HG03066 (cell line): ENCODE data around the gene DSG2.

ENCODE experiments used
- ATAC-seq: cut with Tn5 transposase; IDR thresholded peaks from one replicate; pipeline ENCODE4 v1.9.1; 2021; ENCODE audit warnings: low read depth; ENCODE audit not compliant: unreplicated experiment

DSG2 gene

GRCh38 chr18:31583185-31583854 lies 85.3 kb downstream of the DSG2 start:
- no peak for ATAC-seq

- no peak for ATAC-seq
Measured at GRCh38 chr18:31585991-31586390, 88.0 kb downstream of the DSG2 start.

GRCh38 chr18:31586616-31587015 lies 88.6 kb downstream of the DSG2 start:
- ATAC-seq = no peak

- ATAC-seq = no peak
Measured at GRCh38 chr18:31587529-31587928, 89.6 kb downstream of the DSG2 start.

GRCh38 chr18:31590570-31590969 lies 92.6 kb downstream of the DSG2 start:
- no peak for ATAC-seq

GRCh38 chr18:31591113-31591512 lies 93.1 kb downstream of the DSG2 start:
- no peak for ATAC-seq

- ATAC-seq = no peak
Measured at GRCh38 chr18:31591628-31592027, 93.7 kb downstream of the DSG2 start, which contains the start of gene TTR. TTR (plus strand) TSS chr18:31591877; CDS start chr18:31591903, 26 bp downstream.

- ATAC-seq = no peak
Measured at GRCh38 chr18:31592506-31593157, 94.7 kb downstream of the DSG2 start.

GRCh38 chr18:31595121-31595771 lies 97.3 kb downstream of the DSG2 start:
- ATAC-seq = no peak

GRCh38 chr18:31596081-31596872 lies 98.3 kb downstream of the DSG2 start:
- no peak for ATAC-seq

- no peak for ATAC-seq
Measured at GRCh38 chr18:31598021-31598805, 100.2 kb downstream of the DSG2 start.
